Stimulated activated CD4-positive, alpha-beta T cell treated with anti-CD3 and anti-CD28 coated beads, Interleukin-2, amount 100 ng/mL, for 24 hours (primary cell): ENCODE data around the gene FNTB.
A peak's percentile ranks its signal among the peaks of the same experiment; 100 is the strongest.

Experiments
- DNase-seq, 2 donors: peaks; one replicate each; pipeline ENCODE4 v3.0.0-alpha.2; 2020

Gene FNTB

GRCh38 chr14:65095633-65096205, 109.0 kb downstream of the FNTB start:
- no peak for DNase-seq

GRCh38 chr14:65096323-65097089, 109.8 kb downstream of the FNTB start:
- peak in 1 of 2 donors; percentile 38 for DNase-seq

- no peak for DNase-seq
Observed at GRCh38 chr14:65098586-65098985, 111.9 kb downstream of the FNTB start.

- DNase-seq = peak in 1 of 2 donors; percentile 23
Observed at GRCh38 chr14:65100922-65101541, 114.3 kb downstream of the FNTB start.

GRCh38 chr14:65101631-65102440, 115.1 kb downstream of the FNTB start:
- DNase-seq = peak; percentile 32 to 43

GRCh38 chr14:65102441-65103149, 115.9 kb downstream of the FNTB start, which contains the start of gene MAX:
Gene MAX (minus strand): TSS chr14:65102517. CDS start chr14:65102339, 178 bp downstream.
- DNase-seq = peak; percentile 96 to 98

- peak in 1 of 2 donors; percentile 23 for DNase-seq
Observed at GRCh38 chr14:65103150-65103760, 116.6 kb downstream of the FNTB start.

GRCh38 chr14:65104791-65105190, 118.1 kb downstream of the FNTB start:
- no peak for DNase-seq

GRCh38 chr14:65106316-65106715, 119.6 kb downstream of the FNTB start:
- no peak for DNase-seq

GRCh38 chr14:65106736-65107135, 120.0 kb downstream of the FNTB start:
- no peak for DNase-seq

- DNase-seq = no peak
Observed at GRCh38 chr14:65107200-65107599, 120.5 kb downstream of the FNTB start.

GRCh38 chr14:65109357-65109756, 122.7 kb downstream of the FNTB start:
- no peak for DNase-seq

- no peak for DNase-seq
Observed at GRCh38 chr14:65110525-65110924, 123.8 kb downstream of the FNTB start.
